Measurements from ENCODE around the gene LRIT2. TPM values are rescaled to one million over a fixed set of nuclear protein-coding genes. Genes with fewer than 3 reads are reported as not detected.
A peak's percentile ranks its signal among the peaks of the same experiment; 100 is the strongest.

LRIT2 gene
- total RNA-seq, 5 donors from 2014 or later (not counting 1 experiment from before 2014, with no cell fraction given): not detected

DNA sequence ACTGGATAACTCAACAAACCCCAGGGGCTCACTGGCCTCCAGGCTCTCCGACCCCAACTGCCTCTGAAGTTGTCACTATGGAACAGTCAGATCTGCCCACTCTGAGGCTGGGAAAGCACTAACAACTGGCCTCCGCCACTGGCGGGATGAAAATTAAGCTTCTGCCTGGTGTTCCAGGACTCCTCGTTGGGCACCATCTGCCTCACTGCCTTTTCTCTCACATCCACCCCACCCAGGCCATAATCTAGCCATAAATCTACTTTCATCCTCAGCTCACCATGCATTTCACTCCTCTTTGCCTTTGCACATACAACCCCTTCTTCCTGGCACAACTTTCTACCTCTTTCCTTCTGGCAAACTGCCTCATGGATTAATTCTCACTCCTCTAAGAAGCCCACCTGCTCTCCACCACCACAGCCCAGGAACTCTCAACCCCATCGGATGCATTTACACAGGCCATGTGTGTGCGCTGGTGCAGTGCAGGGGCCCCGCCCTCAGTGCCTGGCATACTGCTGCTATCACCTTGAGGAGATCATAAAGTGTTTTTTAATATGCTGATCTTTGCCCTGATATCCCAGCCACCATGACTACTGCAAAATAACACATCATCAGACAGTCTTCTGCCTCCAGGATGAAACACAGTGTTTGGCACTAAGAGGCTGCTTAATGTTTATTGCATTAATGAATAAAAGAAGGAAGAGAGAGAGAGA, 27.0 kb downstream of the LRIT2 start:
- Histone ChIP-seq H3K36me3 (ENCODE audit: control insufficient read depth in 2 of 2, extremely low read depth in 1 of 2, insufficient read depth in 1 of 2, low read length in 1 of 2) (no peaks in the 10 kb centered on the region), H3K4me1 (ENCODE audit: control insufficient read depth in 1 of 2, extremely low read depth in 1 of 2, insufficient read depth in 2 of 2, low read length in 2 of 2) (peaks cover 0 to 19% of the 10 kb centered on the region in 2 experiments), H3K27ac (ENCODE audit: low read length) (no peak overlapping the region), H3K9me3 (no peaks in the 10 kb centered on the region), H3K4me3 (ENCODE audit: control insufficient read depth in 1 of 2, extremely low read depth in 1 of 2, low read length in 1 of 2) (no peak overlapping the region), H3K27me3 (replicated peaks in 1 of 2; ENCODE audit: control insufficient read depth in 2 of 2, extremely low read depth in 1 of 2, insufficient read depth in 2 of 2, low read length in 1 of 2) (peaks cover 4 to 45% of the 10 kb centered on the region in 2 experiments)
- WGBS (ENCODE audit: insufficient coverage): 78% methylated on average over 5 of the region's 7 CpGs
- Mint-ChIP-seq H3K9me3 (no peaks in the 10 kb centered on the region), H3K4me3 (no peak overlapping the region), H3K36me3 (no peaks in the 10 kb centered on the region), H3K4me1 (peaks cover 0 to 10% (median 10%) of the 10 kb centered on the region in 3 donors), H3K27ac (no peak overlapping the region), H3K27me3 (peaks cover 22 to 38% of the 10 kb centered on the region in 2 donors)
- ChIA-PET CTCF (interaction anchor here (0.7 to 0.9 kb wide), 2 partner anchors 50 kb away, joined by 3 to 4 read pairs; no protein-coding TSS in a partner anchor), POLR2A (no interaction called here)
- no peak for ATAC-seq (replicated peaks in 1 of 4)
- DNase-seq: no peak

DNA sequence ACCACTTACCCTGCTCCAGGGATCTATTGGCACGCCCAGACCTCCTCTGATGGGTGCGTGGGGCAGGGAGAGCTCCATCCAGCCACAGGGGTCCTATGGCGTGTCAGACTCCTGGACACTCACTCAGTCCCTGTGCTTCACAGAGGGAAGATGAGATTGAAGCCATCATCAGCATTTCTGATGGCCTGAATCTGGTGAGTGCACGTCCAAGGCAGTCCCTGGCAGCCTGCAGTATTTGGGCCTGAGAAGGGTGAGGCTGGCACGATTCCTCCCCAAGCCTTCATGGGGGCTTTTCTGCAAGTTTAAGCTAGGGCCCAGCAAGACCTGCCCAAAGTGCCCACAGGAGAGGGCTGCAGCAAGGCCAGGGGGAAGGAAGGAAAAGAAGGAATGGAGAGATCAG, 27.7 kb downstream of the LRIT2 start:
- no peak overlapping the region for H3K4me3 Mint-ChIP-seq
- H3K36me3 Mint-ChIP-seq: no peaks in the 10 kb centered on the region
- DNase-seq (no peak), ATAC-seq (replicated peaks in 1 of 4) (no peak)
- H3K27ac Mint-ChIP-seq: no peak overlapping the region
- H3K9me3 Mint-ChIP-seq: no peaks in the 10 kb centered on the region
- Histone ChIP-seq H3K9me3 (no peaks in the 10 kb centered on the region), H3K36me3 (ENCODE audit: control insufficient read depth in 2 of 2, extremely low read depth in 1 of 2, insufficient read depth in 1 of 2, low read length in 1 of 2) (no peaks in the 10 kb centered on the region), H3K4me1 (ENCODE audit: control insufficient read depth in 1 of 2, extremely low read depth in 1 of 2, insufficient read depth in 2 of 2, low read length in 2 of 2) (peaks cover 0 to 19% of the 10 kb centered on the region in 2 experiments), H3K27me3 (replicated peaks in 1 of 2; ENCODE audit: control insufficient read depth in 2 of 2, extremely low read depth in 1 of 2, insufficient read depth in 2 of 2, low read length in 1 of 2) (peaks cover 4 to 46% of the 10 kb centered on the region in 2 experiments), H3K4me3 (ENCODE audit: control insufficient read depth in 1 of 2, extremely low read depth in 1 of 2, low read length in 1 of 2) (no peak overlapping the region), H3K27ac (ENCODE audit: low read length) (no peak overlapping the region)
- POLR2A ChIA-PET: no interaction called here
- peaks cover 0 to 10% (median 10%) of the 10 kb centered on the region in 3 donors for H3K4me1 Mint-ChIP-seq
- peaks cover 22 to 44% of the 10 kb centered on the region in 2 donors for H3K27me3 Mint-ChIP-seq
- 72% methylated on average over 5 of the region's 5 CpGs for WGBS (ENCODE audit: insufficient coverage)
- CTCF ChIA-PET: interaction anchor here in 1 of 2 donors (0.9 kb wide), 1 partner anchor 50 kb away, joined by 4 read pairs; no protein-coding TSS in a partner anchor

DNA sequence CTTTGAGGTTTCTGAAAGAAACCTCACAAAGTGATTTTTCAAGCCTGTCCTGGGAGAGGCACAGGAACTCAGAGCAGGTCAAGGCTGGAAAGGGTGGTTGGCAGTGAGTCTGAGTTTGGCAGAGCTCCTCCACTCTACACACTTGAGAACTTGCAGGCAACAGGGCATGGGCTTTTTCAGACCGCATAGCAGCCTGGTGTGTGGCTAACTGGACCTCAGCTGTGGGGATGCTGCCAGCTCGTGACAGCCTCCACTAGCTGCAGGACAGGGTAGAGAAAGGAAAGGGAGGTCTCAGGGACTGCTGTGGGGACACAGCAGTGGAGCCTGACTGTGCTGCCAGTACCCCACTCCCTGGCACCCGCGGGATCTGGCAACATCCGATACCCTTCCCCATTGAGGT, 28.4 kb downstream of the LRIT2 start:
- Histone ChIP-seq H3K9me3 (no peaks in the 10 kb centered on the region), H3K4me3 (ENCODE audit: control insufficient read depth in 1 of 2, extremely low read depth in 1 of 2, low read length in 1 of 2) (no peak overlapping the region), H3K4me1 (ENCODE audit: control insufficient read depth in 1 of 2, extremely low read depth in 1 of 2, insufficient read depth in 2 of 2, low read length in 2 of 2) (peaks cover 0 to 20% of the 10 kb centered on the region in 2 experiments), H3K27me3 (replicated peaks in 1 of 2; ENCODE audit: control insufficient read depth in 2 of 2, extremely low read depth in 1 of 2, insufficient read depth in 2 of 2, low read length in 1 of 2) (peaks cover 4 to 43% of the 10 kb centered on the region in 2 experiments), H3K36me3 (ENCODE audit: control insufficient read depth in 2 of 2, extremely low read depth in 1 of 2, insufficient read depth in 1 of 2, low read length in 1 of 2) (no peaks in the 10 kb centered on the region), H3K27ac (ENCODE audit: low read length) (no peak overlapping the region)
- Mint-ChIP-seq H3K4me1 (peaks cover 0 to 10% (median 10%) of the 10 kb centered on the region in 3 donors), H3K36me3 (no peaks in the 10 kb centered on the region), H3K4me3 (no peak overlapping the region), H3K27me3 (peaks cover 22 to 40% of the 10 kb centered on the region in 2 donors), H3K27ac (no peak overlapping the region), H3K9me3 (no peaks in the 10 kb centered on the region)
- no peak for DNase-seq
- CTCF ChIA-PET: no interaction called here
- 88% methylated on average over 4 of the region's 5 CpGs for WGBS (ENCODE audit: insufficient coverage)
- no peak for ATAC-seq (replicated peaks in 1 of 4)
- POLR2A ChIA-PET: no interaction called here

DNA sequence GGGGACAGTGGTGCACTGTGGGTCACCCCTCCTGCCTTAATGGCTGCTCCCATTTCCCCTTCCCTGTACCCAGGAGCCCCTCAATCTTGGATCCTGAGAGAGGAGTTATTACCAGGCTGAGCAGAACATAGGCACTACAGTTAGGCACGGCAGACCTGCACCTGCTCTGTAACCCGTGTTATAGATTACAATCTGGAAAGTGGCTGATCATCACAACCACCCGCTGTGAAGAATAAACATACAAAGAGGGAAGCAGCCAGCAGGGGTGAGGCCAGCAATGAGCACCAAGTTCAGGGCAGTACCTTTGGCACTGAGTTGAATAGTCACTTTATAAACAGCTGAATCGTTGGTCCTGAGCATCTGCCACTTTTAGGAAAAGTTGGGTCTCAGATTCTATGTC, 29.3 kb downstream of the LRIT2 start:
- Mint-ChIP-seq H3K27me3 (peaks cover 22 to 40% of the 10 kb centered on the region in 2 donors), H3K36me3 (no peaks in the 10 kb centered on the region)

DNA sequence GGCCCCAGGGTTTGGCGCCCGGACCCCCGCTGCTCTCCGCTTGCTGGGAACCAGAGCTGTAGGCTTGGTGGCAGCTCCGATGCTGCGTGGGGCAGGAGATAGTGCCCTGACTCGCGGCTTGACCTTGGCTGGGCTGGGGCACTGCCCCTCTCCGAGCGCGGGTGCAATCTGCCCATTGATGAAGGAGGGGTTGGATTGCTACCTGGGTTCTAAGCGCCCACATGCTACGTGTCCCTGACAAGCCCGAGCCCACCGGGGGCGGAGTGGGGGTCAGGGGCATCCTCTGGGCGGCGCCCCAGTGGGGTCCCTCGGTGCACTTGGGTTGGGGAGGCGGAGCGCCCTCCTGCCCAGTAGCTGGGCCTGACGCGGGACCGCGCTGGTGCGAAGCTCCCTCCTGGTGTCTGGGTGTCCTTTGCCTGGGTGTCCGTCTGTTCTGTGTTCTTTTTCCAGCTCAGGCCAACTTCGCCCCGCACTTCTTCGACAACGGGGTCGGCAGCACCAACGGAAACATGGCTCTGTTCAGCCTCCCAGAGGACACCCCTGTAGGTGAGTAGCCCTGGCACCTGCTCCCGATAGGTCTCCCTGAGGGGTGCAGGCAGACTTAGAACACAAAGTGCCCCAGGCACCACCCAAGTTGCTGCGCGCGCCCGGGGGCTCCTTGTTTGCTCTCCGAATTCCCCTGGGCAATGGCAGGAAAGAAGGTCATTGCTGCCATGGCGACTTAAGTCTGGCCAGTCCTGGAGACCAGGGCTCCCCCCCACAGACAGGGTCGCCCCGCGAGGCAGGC, 30.1 kb downstream of the LRIT2 start:
- H3K4me3 ChIP-seq (ENCODE audit: control insufficient read depth in 1 of 2, extremely low read depth in 1 of 2, low read length in 1 of 2): peak overlapping the region; percentile 49 to 63
- peaks cover 12 to 37% of the 10 kb centered on the region in 2 experiments for H3K4me1 ChIP-seq (ENCODE audit: control insufficient read depth in 1 of 2, extremely low read depth in 1 of 2, insufficient read depth in 2 of 2, low read length in 2 of 2)
- ATAC-seq (replicated peaks in 1 of 4) (no peak), DNase-seq (no peak)
- H3K4me3 Mint-ChIP-seq: peak overlapping the region; percentile 58 to 62 (median 62)
- H3K27ac ChIP-seq (ENCODE audit: low read length): no peak overlapping the region
- H3K4me1 Mint-ChIP-seq: peaks cover 14 to 24% (median 24%) of the 10 kb centered on the region in 3 donors
- no peaks in the 10 kb centered on the region for H3K9me3 Mint-ChIP-seq
- POLR2A ChIA-PET: no interaction called here
- 34% methylated on average over 40 of the region's 43 CpGs for WGBS (ENCODE audit: insufficient coverage)
- H3K27me3 ChIP-seq (replicated peaks in 1 of 2; ENCODE audit: control insufficient read depth in 2 of 2, extremely low read depth in 1 of 2, insufficient read depth in 2 of 2, low read length in 1 of 2): peaks cover 4 to 43% of the 10 kb centered on the region in 2 experiments
- H3K27me3 Mint-ChIP-seq: peaks cover 22 to 40% of the 10 kb centered on the region in 2 donors
- CTCF ChIA-PET: interaction anchor here in 1 of 2 donors (1.9 kb wide), 1 partner anchor 47 kb away, joined by 5 read pairs; no protein-coding TSS in a partner anchor
- no peaks in the 10 kb centered on the region for H3K36me3 ChIP-seq (ENCODE audit: control insufficient read depth in 2 of 2, extremely low read depth in 1 of 2, insufficient read depth in 1 of 2, low read length in 1 of 2)
- no peaks in the 10 kb centered on the region for H3K9me3 ChIP-seq
- H3K36me3 Mint-ChIP-seq: no peaks in the 10 kb centered on the region
- no peak overlapping the region for H3K27ac Mint-ChIP-seq

More for the DNA sequence above, 29.3 kb downstream of the LRIT2 start:
- ATAC-seq (replicated peaks in 1 of 4): no peak
- Histone ChIP-seq H3K4me1 (ENCODE audit: control insufficient read depth in 1 of 2, extremely low read depth in 1 of 2, insufficient read depth in 2 of 2, low read length in 2 of 2) (peaks cover 5 to 29% of the 10 kb centered on the region in 2 experiments), H3K9me3 (no peaks in the 10 kb centered on the region), H3K36me3 (ENCODE audit: control insufficient read depth in 2 of 2, extremely low read depth in 1 of 2, insufficient read depth in 1 of 2, low read length in 1 of 2) (no peaks in the 10 kb centered on the region), H3K27ac (ENCODE audit: low read length) (no peak overlapping the region), H3K4me3 (ENCODE audit: control insufficient read depth in 1 of 2, extremely low read depth in 1 of 2, low read length in 1 of 2) (no peak overlapping the region), H3K27me3 (replicated peaks in 1 of 2; ENCODE audit: control insufficient read depth in 2 of 2, extremely low read depth in 1 of 2, insufficient read depth in 2 of 2, low read length in 1 of 2) (peaks cover 4 to 43% of the 10 kb centered on the region in 2 experiments)
- 39% methylated on average over 4 of the region's 4 CpGs for WGBS (ENCODE audit: insufficient coverage)
- DNase-seq: no peak
- POLR2A ChIA-PET: no interaction called here
- Mint-ChIP-seq H3K4me1 (peaks cover 5 to 16% (median 15%) of the 10 kb centered on the region in 3 donors), H3K9me3 (no peaks in the 10 kb centered on the region), H3K4me3 (peak overlapping the region in 1 of 3 donors; percentile 62), H3K27ac (no peak overlapping the region)
- CTCF ChIA-PET: no interaction called here

DNA sequence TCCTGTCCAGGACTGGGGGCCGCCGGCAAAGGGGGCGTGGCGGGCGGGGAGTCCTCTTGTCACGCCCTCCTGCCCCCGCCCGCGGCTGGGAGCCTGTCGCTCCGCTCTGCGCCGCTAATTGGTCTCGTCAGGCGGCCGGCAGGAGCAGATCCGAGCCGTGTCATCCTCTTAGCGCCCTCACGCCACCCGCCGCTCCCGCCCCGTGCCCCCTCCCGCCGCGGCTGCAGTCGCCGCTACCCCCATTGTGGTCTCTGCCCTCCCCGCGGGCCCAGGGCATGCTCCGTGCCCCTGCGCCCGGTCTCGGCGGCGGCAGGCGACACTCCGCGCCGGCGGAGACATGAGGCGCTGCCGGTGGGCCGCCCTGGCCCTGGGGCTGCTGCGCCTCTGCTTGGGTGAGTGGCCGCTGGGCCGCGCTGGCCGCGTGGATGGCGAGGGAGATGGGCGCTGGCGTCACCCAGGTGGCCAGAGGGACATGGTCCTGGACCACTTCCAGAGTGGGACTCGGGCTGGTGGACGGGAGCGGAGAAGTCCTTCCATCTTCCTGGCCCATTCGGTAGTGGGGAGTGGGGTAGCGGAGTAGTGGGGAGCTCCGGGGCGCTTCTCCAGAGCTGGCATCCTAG, 30.8 kb downstream of the LRIT2 start, which contains the start of gene CDHR1:
CDHR1 (plus strand) TSS at position 114 of the 620 bp plus-strand sequence; CDS start at position 338, 224 bp downstream.
- no peak within 1 kb of the TSS for H3K27ac ChIP-seq (ENCODE audit: low read length)
- Mint-ChIP-seq H3K4me3 (peak within 1 kb of the TSS; percentile 58 to 62 (median 62)), H3K9me3 (no peaks in the 10 kb centered on the region), H3K4me1 (peaks cover 16 to 25% (median 24%) of the 10 kb centered on the region in 3 donors), H3K27me3 (peaks cover 22 to 40% of the 10 kb centered on the region in 2 donors), H3K27ac (no peak within 1 kb of the TSS), H3K36me3 (no peaks in the 10 kb centered on the region)
- H3K36me3 ChIP-seq (ENCODE audit: control insufficient read depth in 2 of 2, extremely low read depth in 1 of 2, insufficient read depth in 1 of 2, low read length in 1 of 2): no peaks in the 10 kb centered on the region
- peak; percentile 68 to 74 (median 70) for ATAC-seq (replicated peaks in 1 of 4)
- DNase-seq: peak in 29 of 35 experiments; percentile 12 to 66 (median 38)
- peaks cover 4 to 43% of the 10 kb centered on the region in 2 experiments for H3K27me3 ChIP-seq (replicated peaks in 1 of 2; ENCODE audit: control insufficient read depth in 2 of 2, extremely low read depth in 1 of 2, insufficient read depth in 2 of 2, low read length in 1 of 2)
- ChIA-PET POLR2A (interaction anchor here in 1 of 2 donors (0.7 kb wide), 1 partner anchor 55 kb away, joined by 4 read pairs; no protein-coding TSS in a partner anchor), CTCF (interaction anchor here in 1 of 2 donors (1.9 kb wide), 1 partner anchor 47 kb away, joined by 5 read pairs; no protein-coding TSS in a partner anchor)
- H3K9me3 ChIP-seq: no peaks in the 10 kb centered on the region
- H3K4me1 ChIP-seq (ENCODE audit: control insufficient read depth in 1 of 2, extremely low read depth in 1 of 2, insufficient read depth in 2 of 2, low read length in 2 of 2): peaks cover 12 to 39% of the 10 kb centered on the region in 2 experiments
- H3K4me3 ChIP-seq (ENCODE audit: control insufficient read depth in 1 of 2, extremely low read depth in 1 of 2, low read length in 1 of 2): peak within 1 kb of the TSS; percentile 49 to 63
- 2% methylated on average over 50 of the region's 61 CpGs for WGBS (ENCODE audit: insufficient coverage)

Measured in T-cell (primary cell).